K562 (cell line): ENCODE measurements around the gene PIGQ. TPM values are rescaled to one million over a fixed set of nuclear protein-coding genes. Genes with fewer than 3 reads are reported as not detected.

Experiments used
- CUX1 ChIP-seq: fragments of 200-800 bp; sonication (Bioruptor generic); IDR thresholded peaks from 2 replicates; pipeline ENCODE4 v1.6.1; 2016; ENCODE audit warnings: missing genetic modification characterization, missing compliant biosample characterization
- EHMT2 ChIP-seq: fragments of 450-650 bp; IDR thresholded peaks from 2 replicates; pipeline ENCODE4 v1.6.1; 2018; ENCODE audit warnings: antibody characterized with exemption
- FIP1L1 ChIP-seq: fragments of 200-400 bp; formaldehyde crosslinking; IDR thresholded peaks from 2 replicates; pipeline ENCODE4 v1.6.1; 2018; ENCODE audit warnings: mild to moderate bottlenecking, low read depth, low read length; ENCODE audit not compliant: poor library complexity, severe bottlenecking
- HMBOX1 ChIP-seq: sonication (generic); IDR thresholded peaks from 2 replicates; pipeline ENCODE4 v1.6.1; 2016
- LCOR ChIP-seq: sonication (generic); formaldehyde crosslinking; IDR thresholded peaks from 2 replicates; pipeline ENCODE4 v1.8.0; 2022; ENCODE audit warnings: mild to moderate bottlenecking, missing genetic modification reagents
- LEF1 ChIP-seq: fragments of 450-650 bp; IDR thresholded peaks from 2 replicates; pipeline ENCODE4 v1.6.1; 2016; ENCODE audit warnings: mild to moderate bottlenecking
- MTF1 ChIP-seq: fragments of 250-450 bp; sonication (Bioruptor Pico); IDR thresholded peaks from 2 replicates; pipeline ENCODE4 v1.9.0; 2021; ENCODE audit warnings: moderate library complexity, mild to moderate bottlenecking, inconsistent platforms, borderline replicate concordance
- NFIX ChIP-seq: fragments of 250-450 bp; sonication (Bioruptor Pico); IDR thresholded peaks from 2 replicates; pipeline ENCODE4 v1.4.0; 2020; ENCODE audit warnings: low read depth, mild to moderate bottlenecking, moderate library complexity
- SAFB ChIP-seq: fragments of 200-400 bp; formaldehyde crosslinking; IDR thresholded peaks from 2 replicates; pipeline ENCODE4 v1.6.1; 2017; ENCODE audit warnings: low read depth, low read length, borderline replicate concordance
- TBP ChIP-seq: optimal IDR thresholded peaks from 2 replicates; pipeline ENCODE3; 2011; ENCODE audit warnings: low read depth, low read length, improper control_type of control experiment
- ZBTB33 ChIP-seq: sonication (generic); formaldehyde crosslinking; IDR thresholded peaks from 2 replicates; pipeline ENCODE4 v1.8.1; 2023; ENCODE audit warnings: mild to moderate bottlenecking, missing genetic modification reagents
- ZFX ChIP-seq: sonication (generic); formaldehyde crosslinking; IDR thresholded peaks from 2 replicates; pipeline ENCODE4 v1.8.0; 2022; ENCODE audit warnings: mild to moderate bottlenecking, missing genetic modification reagents, moderate library complexity
- ZNF212 ChIP-seq: fragments of 450-650 bp; formaldehyde crosslinking; IDR thresholded peaks from 2 replicates; pipeline ENCODE4 v1.4.0; 2020; ENCODE audit warnings: mild to moderate bottlenecking
- ZNF609 ChIP-seq: sonication (generic); formaldehyde crosslinking; IDR thresholded peaks from 2 replicates; pipeline ENCODE4 v1.8.1; 2023; ENCODE audit warnings: missing genetic modification reagents, mild to moderate bottlenecking, borderline replicate concordance
- polyA plus RNA-seq, 8 experiments: library from polyadenylated mRNA; depleted of rRNA in 4 of 8; stranded (reverse) in 5 of 8; unstranded in 3 of 8; fragments of >200 nt; fragmentation: Nextera tagmentation in 2 of 8; fragmentation: Illumina TruSeq in 1 of 8; extraction: Ambion mirVana in 2 of 8; extraction: Trizol in 1 of 8; gene quantifications; 2 replicates each; pipeline versions ENCODE4 v1.2.1 to v1.2.3, GENCODE V29; 2011 to 2014; ENCODE audit warnings: inconsistent platforms in 1 of 8, missing spikeins in 1 of 8
- total RNA-seq, 7 experiments: library from RNA; depleted of rRNA in 6 of 7; stranded (reverse); fragments of >200 nt in 6 of 7; fragmentation: Illumina TruSeq in 2 of 7; extraction: Trizol in 2 of 7; gene quantifications; 2 replicates each; pipeline versions ENCODE4 v1.2.1 to v1.2.3, GENCODE V29; 2011 to 2021; ENCODE audit warnings: low replicate concordance in 1 of 7

Gene PIGQ
- total and polyA plus RNA-seq, 9 of the 15 experiments (the other 6 are each of a cell fraction or from before 2014, with no cell fraction given), result 0.20 to 49.6 (median 11.7) TPM

GRCh38 chr16:546909-547770 lies 22.6 kb upstream of the PIGQ start (continued):
- TF ChIP-seq ZBTB33 (CRISPR knock-in tag), result peak; percentile 93
- no peak for TF ChIP-seq ZFX (CRISPR knock-in tag)
- no peak for TF ChIP-seq ZNF609
- peak; percentile 42 for TF ChIP-seq FIP1L1
- TF ChIP-seq ZNF212, result no peak
- no peak for TF ChIP-seq LEF1
- TF ChIP-seq MTF1, result no peak
- no peak for TF ChIP-seq HMBOX1
- TF ChIP-seq TBP, result no peak
- no peak for TF ChIP-seq LCOR (CRISPR knock-in tag)
- no peak for TF ChIP-seq NFIX
- TF ChIP-seq EHMT2, result no peak
- no peak for TF ChIP-seq CUX1 (CRISPR knock-in tag)
- TF ChIP-seq SAFB, result no peak
